Heart left ventricle (tissue), 13 donors: ENCODE results near the gene CCNY.

Source experiments
- CTCF ChIP-seq, 12 donors: fragments of 200-600 bp; sonication (generic) in 4 of 12; IDR thresholded peaks; one replicate each; pipeline versions ENCODE4 v1.5.0 to v1.8.0; 2018 to 2022; ENCODE audit warnings: antibody characterized with exemption in 12 of 12, mild to moderate bottlenecking in 5 of 12
- POLR2A ChIP-seq, 2 donors: fragments of 450-650 bp; IDR thresholded peaks; one replicate each; pipeline ENCODE4 v1.6.1; 2017; ENCODE audit warnings: antibody characterized with exemption in 2 of 2, mild to moderate bottlenecking in 2 of 2, moderate library complexity in 2 of 2
- donor health status: ischemic (EF 13 %, LVEDD 7.1; RV severe dilation, severe dysfunction).
- donor health status: DM: no; HTN: yes; CAD: no.
- donor health status: DM: no; HTN: no; CAD: no.
- donor health status: ischemic (EF 25% LVEDD 6.9; RV normal size, moderate dysfunction).
- donor health status: ischemic (EF 25% LVEDD 5.7; RV mildly dilated, moderate dysfunction).
- donor health status: ischemic (EF 35%, LVEDD 5.7; RV mildly dilated, moderate dysfunction).
- donor health status: nonischemic (EF 11% LVEDD 7.7; RV severe dilation, severe dysfunction).
- donor health status: DM: yes; HTN: yes; CAD: no.
- donor health status: PGD.
- donor health status: ischemic (EF 29% LVEDD 5.4; RV normal size, mild dysfunction).
- donor health status: nonischemic (EF 23%, LVEDD 6.1; RV moderate dilation, normal function).

GRCh38 chr10:35346248-35346647 lies 9.9 kb downstream of the CCNY start:
- TF ChIP-seq CTCF (IDR thresholded peaks at IDR 0.05) (no peak), POLR2A (IDR thresholded peaks at IDR 0.05) (no peak)
